Measurements from ENCODE around the gene INSYN2A. TPM values are rescaled to one million over a fixed set of nuclear protein-coding genes. Genes with fewer than 3 reads are reported as not detected.

Gene INSYN2A
- total RNA-seq, 1 experiment from 2014 or later = 0.13 TPM

DNA sequence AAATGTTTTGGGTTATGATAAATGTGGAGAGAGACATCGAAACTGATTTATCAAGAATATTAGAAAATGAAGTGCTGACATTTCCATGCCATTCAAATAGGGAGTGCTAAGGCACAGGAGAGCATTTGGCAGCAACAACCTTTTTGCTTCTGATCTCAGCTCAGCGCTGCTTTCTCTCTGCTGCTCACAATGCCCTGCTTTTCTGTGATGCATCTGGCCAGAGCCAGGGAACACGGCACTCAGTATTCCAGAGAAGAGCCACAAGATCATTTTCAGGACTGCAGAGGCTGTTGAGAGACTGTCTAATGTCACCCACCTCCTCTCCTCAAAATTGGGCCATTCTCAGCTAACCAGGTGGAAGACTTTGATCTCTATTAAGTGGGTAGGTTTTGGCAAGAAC, 28.1 kb downstream of the INSYN2A start:
- ChIA-PET POLR2A (no interaction called here), CTCF (no interaction called here)
- DNase-seq (ENCODE audit: low spot score) = no peak
- Mint-ChIP-seq H3K27me3 (ENCODE audit: low read depth) (no peaks in the 10 kb centered on the region), H3K4me3 (no peak overlapping the region), H3K36me3 (no peaks in the 10 kb centered on the region), H3K9me3 (no peaks in the 10 kb centered on the region), H3K4me1 (no peaks in the 10 kb centered on the region), H3K27ac (no peak overlapping the region)
- no peak for ATAC-seq
- TF ChIP-seq ZNF138 (CRISPR knock-in tag; conservative IDR thresholded peaks at IDR 0.05) = no peak
- TF ChIP-seq TP53 (CRISPR knock-in tag; IDR thresholded peaks at IDR 0.05) = no peak
- TF ChIP-seq, protein P1, sequence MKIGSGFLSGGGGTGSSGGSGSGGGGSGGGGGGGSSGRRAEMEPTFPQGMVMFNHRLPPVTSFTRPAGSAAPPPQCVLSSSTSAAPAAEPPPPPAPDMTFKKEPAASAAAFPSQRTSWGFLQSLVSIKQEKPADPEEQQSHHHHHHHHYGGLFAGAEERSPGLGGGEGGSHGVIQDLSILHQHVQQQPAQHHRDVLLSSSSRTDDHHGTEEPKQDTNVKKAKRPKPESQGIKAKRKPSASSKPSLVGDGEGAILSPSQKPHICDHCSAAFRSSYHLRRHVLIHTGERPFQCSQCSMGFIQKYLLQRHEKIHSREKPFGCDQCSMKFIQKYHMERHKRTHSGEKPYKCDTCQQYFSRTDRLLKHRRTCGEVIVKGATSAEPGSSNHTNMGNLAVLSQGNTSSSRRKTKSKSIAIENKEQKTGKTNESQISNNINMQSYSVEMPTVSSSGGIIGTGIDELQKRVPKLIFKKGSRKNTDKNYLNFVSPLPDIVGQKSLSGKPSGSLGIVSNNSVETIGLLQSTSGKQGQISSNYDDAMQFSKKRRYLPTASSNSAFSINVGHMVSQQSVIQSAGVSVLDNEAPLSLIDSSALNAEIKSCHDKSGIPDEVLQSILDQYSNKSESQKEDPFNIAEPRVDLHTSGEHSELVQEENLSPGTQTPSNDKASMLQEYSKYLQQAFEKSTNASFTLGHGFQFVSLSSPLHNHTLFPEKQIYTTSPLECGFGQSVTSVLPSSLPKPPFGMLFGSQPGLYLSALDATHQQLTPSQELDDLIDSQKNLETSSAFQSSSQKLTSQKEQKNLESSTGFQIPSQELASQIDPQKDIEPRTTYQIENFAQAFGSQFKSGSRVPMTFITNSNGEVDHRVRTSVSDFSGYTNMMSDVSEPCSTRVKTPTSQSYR (CRISPR knock-in tag; IDR thresholded peaks at IDR 0.05) = no peak
- no peak for TF ChIP-seq ZNF317 (CRISPR knock-in tag; IDR thresholded peaks at IDR 0.05; ENCODE audit: borderline replicate concordance, low read depth)
- TF ChIP-seq, protein P2, sequence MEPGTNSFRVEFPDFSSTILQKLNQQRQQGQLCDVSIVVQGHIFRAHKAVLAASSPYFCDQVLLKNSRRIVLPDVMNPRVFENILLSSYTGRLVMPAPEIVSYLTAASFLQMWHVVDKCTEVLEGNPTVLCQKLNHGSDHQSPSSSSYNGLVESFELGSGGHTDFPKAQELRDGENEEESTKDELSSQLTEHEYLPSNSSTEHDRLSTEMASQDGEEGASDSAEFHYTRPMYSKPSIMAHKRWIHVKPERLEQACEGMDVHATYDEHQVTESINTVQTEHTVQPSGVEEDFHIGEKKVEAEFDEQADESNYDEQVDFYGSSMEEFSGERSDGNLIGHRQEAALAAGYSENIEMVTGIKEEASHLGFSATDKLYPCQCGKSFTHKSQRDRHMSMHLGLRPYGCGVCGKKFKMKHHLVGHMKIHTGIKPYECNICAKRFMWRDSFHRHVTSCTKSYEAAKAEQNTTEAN (CRISPR knock-in tag; IDR thresholded peaks at IDR 0.05) = no peak
- TF ChIP-seq HMGXB4 (CRISPR knock-in tag; IDR thresholded peaks at IDR 0.05) = no peak
- no peak for TF ChIP-seq MYBL2 (CRISPR knock-in tag; IDR thresholded peaks at IDR 0.05)
- no peak for TF ChIP-seq JUN (CRISPR knock-in tag; IDR thresholded peaks at IDR 0.05)
- no peak for TF ChIP-seq MXD4 (CRISPR knock-in tag; IDR thresholded peaks at IDR 0.05; ENCODE audit: borderline replicate concordance)
- no peak for TF ChIP-seq USF2 (CRISPR knock-in tag; IDR thresholded peaks at IDR 0.05)
- no peak for TF ChIP-seq TEAD1 (CRISPR knock-in tag; IDR thresholded peaks at IDR 0.05)
- no peak for TF ChIP-seq FOXJ3 (CRISPR knock-in tag; IDR thresholded peaks at IDR 0.05; ENCODE audit: borderline replicate concordance)
- TF ChIP-seq, protein P3, sequence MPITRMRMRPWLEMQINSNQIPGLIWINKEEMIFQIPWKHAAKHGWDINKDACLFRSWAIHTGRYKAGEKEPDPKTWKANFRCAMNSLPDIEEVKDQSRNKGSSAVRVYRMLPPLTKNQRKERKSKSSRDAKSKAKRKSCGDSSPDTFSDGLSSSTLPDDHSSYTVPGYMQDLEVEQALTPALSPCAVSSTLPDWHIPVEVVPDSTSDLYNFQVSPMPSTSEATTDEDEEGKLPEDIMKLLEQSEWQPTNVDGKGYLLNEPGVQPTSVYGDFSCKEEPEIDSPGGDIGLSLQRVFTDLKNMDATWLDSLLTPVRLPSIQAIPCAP (CRISPR knock-in tag; IDR thresholded peaks at IDR 0.05) = no peak
- TF ChIP-seq ELF4 (CRISPR knock-in tag; IDR thresholded peaks at IDR 0.05; ENCODE audit: low read depth) = no peak
- TF ChIP-seq RORB (CRISPR knock-in tag; IDR thresholded peaks at IDR 0.05) = no peak

GRCh38 chr10:127162841-127163240, 33.5 kb downstream of the INSYN2A start:
- no peaks in the 10 kb centered on the region for H3K36me3 Mint-ChIP-seq
- H3K27ac Mint-ChIP-seq = no peak overlapping the region
- H3K27me3 Mint-ChIP-seq (ENCODE audit: low read depth) = no peaks in the 10 kb centered on the region
- DNase-seq (ENCODE audit: low spot score) = no peak
- no peaks in the 10 kb centered on the region; the same call in 1 of the 2 replicates for H3K4me1 Mint-ChIP-seq
- TF ChIP-seq CREB1 (CRISPR knock-in tag; IDR thresholded peaks at IDR 0.05) = no peak
- ATAC-seq = no peak
- H3K4me3 Mint-ChIP-seq = no peak overlapping the region
- POLR2A ChIA-PET = no interaction called here
- no peaks in the 10 kb centered on the region for H3K9me3 Mint-ChIP-seq
- CTCF ChIA-PET = no interaction called here

DNA sequence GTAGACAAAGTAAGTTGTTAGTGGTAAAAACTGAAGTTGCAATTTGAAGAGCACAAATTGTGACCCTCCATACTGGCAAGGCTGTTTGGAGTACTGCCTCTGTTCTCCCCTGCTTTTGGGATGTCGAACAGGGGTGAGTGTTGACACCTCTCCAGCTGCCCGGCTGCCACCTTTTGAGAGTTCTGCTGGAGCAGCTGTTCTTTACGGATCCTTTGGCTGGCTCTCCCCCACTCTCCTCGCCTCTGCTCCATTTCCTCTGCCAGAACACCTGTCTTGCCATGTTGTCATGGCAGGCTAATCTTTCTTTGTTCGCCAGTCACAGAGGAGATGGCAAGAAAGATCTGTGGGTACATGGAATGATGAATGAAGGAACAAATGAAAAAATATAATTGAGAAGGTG, 34.9 kb downstream of the INSYN2A start:
- ATAC-seq (no peak), DNase-seq (ENCODE audit: low spot score) (no peak)
- Mint-ChIP-seq H3K27me3 (ENCODE audit: low read depth) (no peaks in the 10 kb centered on the region), H3K4me3 (no peak overlapping the region), H3K36me3 (no peaks in the 10 kb centered on the region), H3K27ac (no peak overlapping the region), H3K4me1 (peaks cover 10% of the 10 kb centered on the region), H3K9me3 (no peaks in the 10 kb centered on the region)
- ChIA-PET CTCF (no interaction called here), POLR2A (no interaction called here)
- TF ChIP-seq ERG (CRISPR knock-in tag; IDR thresholded peaks at IDR 0.05) = no peak
- no peak for TF ChIP-seq TCF7 (CRISPR knock-in tag; IDR thresholded peaks at IDR 0.05; ENCODE audit: low read depth)
- no peak for TF ChIP-seq USF2 (CRISPR knock-in tag; IDR thresholded peaks at IDR 0.05)
- no peak for TF ChIP-seq ZSCAN18 (CRISPR knock-in tag; IDR thresholded peaks at IDR 0.05)
- TF ChIP-seq, protein P4, sequence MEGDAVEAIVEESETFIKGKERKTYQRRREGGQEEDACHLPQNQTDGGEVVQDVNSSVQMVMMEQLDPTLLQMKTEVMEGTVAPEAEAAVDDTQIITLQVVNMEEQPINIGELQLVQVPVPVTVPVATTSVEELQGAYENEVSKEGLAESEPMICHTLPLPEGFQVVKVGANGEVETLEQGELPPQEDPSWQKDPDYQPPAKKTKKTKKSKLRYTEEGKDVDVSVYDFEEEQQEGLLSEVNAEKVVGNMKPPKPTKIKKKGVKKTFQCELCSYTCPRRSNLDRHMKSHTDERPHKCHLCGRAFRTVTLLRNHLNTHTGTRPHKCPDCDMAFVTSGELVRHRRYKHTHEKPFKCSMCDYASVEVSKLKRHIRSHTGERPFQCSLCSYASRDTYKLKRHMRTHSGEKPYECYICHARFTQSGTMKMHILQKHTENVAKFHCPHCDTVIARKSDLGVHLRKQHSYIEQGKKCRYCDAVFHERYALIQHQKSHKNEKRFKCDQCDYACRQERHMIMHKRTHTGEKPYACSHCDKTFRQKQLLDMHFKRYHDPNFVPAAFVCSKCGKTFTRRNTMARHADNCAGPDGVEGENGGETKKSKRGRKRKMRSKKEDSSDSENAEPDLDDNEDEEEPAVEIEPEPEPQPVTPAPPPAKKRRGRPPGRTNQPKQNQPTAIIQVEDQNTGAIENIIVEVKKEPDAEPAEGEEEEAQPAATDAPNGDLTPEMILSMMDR (IDR thresholded peaks at IDR 0.05) = no peak
